GM18520 (cell line): ENCODE measurements around the gene IGFBP5.

ENCODE experiments used
- ATAC-seq: cut with Tn5 transposase; IDR thresholded peaks from one replicate; pipeline ENCODE4 v1.9.1; 2021; ENCODE audit not compliant: unreplicated experiment

IGFBP5 gene

GRCh38 chr2:216648105-216648504 is 47.2 kb downstream of the IGFBP5 start:
- ATAC-seq: no peak

- ATAC-seq: no peak
Measured at GRCh38 chr2:216646116-216646515, 49.2 kb downstream of the IGFBP5 start.

- ATAC-seq: no peak
Measured at GRCh38 chr2:216645636-216645950, 49.8 kb downstream of the IGFBP5 start.

GRCh38 chr2:216644842-216645635 is 50.3 kb downstream of the IGFBP5 start:
- no peak for ATAC-seq

GRCh38 chr2:216643986-216644659 is 51.2 kb downstream of the IGFBP5 start:
- no peak for ATAC-seq

- ATAC-seq: no peak
Measured at GRCh38 chr2:216637472-216637871, 57.9 kb downstream of the IGFBP5 start.

GRCh38 chr2:216636551-216637450 is 58.5 kb downstream of the IGFBP5 start:
- ATAC-seq: no peak

GRCh38 chr2:216635701-216636550 is 59.4 kb downstream of the IGFBP5 start:
- no peak for ATAC-seq

- ATAC-seq: no peak
Measured at GRCh38 chr2:216635171-216635570, 60.2 kb downstream of the IGFBP5 start.

GRCh38 chr2:216634370-216635148 is 60.8 kb downstream of the IGFBP5 start:
- ATAC-seq: no peak

GRCh38 chr2:216633616-216634369 is 61.6 kb downstream of the IGFBP5 start:
- ATAC-seq: no peak

- no peak for ATAC-seq
Measured at GRCh38 chr2:216632952-216633615, 62.3 kb downstream of the IGFBP5 start, which contains the start of gene IGFBP2. Gene IGFBP2 (plus strand): TSS chr2:216633420. CDS start chr2:216633524, 104 bp downstream.

GRCh38 chr2:216632346-216632951 is 62.9 kb downstream of the IGFBP5 start:
- ATAC-seq: no peak

- ATAC-seq: no peak
Measured at GRCh38 chr2:216629784-216630183, 65.6 kb downstream of the IGFBP5 start.

- ATAC-seq: no peak
Measured at GRCh38 chr2:216626875-216627245, 68.5 kb downstream of the IGFBP5 start.

- no peak for ATAC-seq
Measured at GRCh38 chr2:216626168-216626874, 69.0 kb downstream of the IGFBP5 start.

- no peak for ATAC-seq
Measured at GRCh38 chr2:216624251-216624650, 71.1 kb downstream of the IGFBP5 start.

- no peak for ATAC-seq
Measured at GRCh38 chr2:216622526-216622925, 72.8 kb downstream of the IGFBP5 start.
